Neuronal stem cell (in vitro differentiated cells): ENCODE measurements around the gene SSBP2.

ENCODE experiments used
- DNase-seq: peaks from one replicate; pipeline ENCODE4 v3.0.0-alpha.2; 2013; ENCODE audit warnings: low spot score
- H2AFZ ChIP-seq: one replicate; pipeline ENCODE4 v1.6.1; 2013; ENCODE audit warnings: mild to moderate bottlenecking, low read length, inconsistent platforms
- H2AK5ac ChIP-seq: 2 replicates; pipeline ENCODE4 v1.6.1; 2013; ENCODE audit warnings: low read depth, mild to moderate bottlenecking, inconsistent platforms, low read length, moderate library complexity, mixed read lengths
- H2BK120ac ChIP-seq: 2 replicates; pipeline ENCODE4 v1.6.1; 2013; ENCODE audit warnings: low read depth, mild to moderate bottlenecking, inconsistent platforms, low read length, moderate library complexity, mixed read lengths
- H2BK12ac ChIP-seq: one replicate; pipeline ENCODE4 v1.6.1; 2013; ENCODE audit warnings: low read length, inconsistent platforms
- H2BK15ac ChIP-seq: 2 replicates; pipeline ENCODE4 v1.6.1; 2013; ENCODE audit warnings: mild to moderate bottlenecking, low read length, inconsistent platforms, mixed read lengths
- H2BK5ac ChIP-seq: one replicate; pipeline ENCODE4 v1.6.1; 2013; ENCODE audit warnings: inconsistent platforms, mild to moderate bottlenecking, low read length, moderate library complexity
- H3K14ac ChIP-seq: one replicate; pipeline ENCODE4 v1.6.1; 2013; ENCODE audit warnings: low read length, inconsistent platforms
- H3K18ac ChIP-seq: 2 replicates; pipeline ENCODE4 v1.6.1; 2013; ENCODE audit warnings: low read length, inconsistent platforms
- H3K23ac ChIP-seq: 2 replicates; pipeline ENCODE4 v1.6.1; 2013; ENCODE audit warnings: low read depth, mild to moderate bottlenecking, mixed read lengths, low read length, inconsistent platforms; ENCODE audit not compliant: poor library complexity
- H3K27ac ChIP-seq: replicated peaks from 3 replicates; pipeline ENCODE4 v1.5.1; 2013; ENCODE audit warnings: low read length, inconsistent platforms
- H3K27me3 ChIP-seq, 3 experiments: 2 replicates each; pipeline ENCODE4 v1.6.1; 2013; ENCODE audit warnings: low read length in 3 of 3, mild to moderate bottlenecking in 2 of 3, inconsistent platforms in 1 of 3, low read depth in 1 of 3, mixed read lengths in 1 of 3, moderate library complexity in 1 of 3; ENCODE audit not compliant: control insufficient read depth in 3 of 3, insufficient read depth in 3 of 3
- H3K36me3 ChIP-seq, 2 donors: replicated peaks in 1 of 2; 2 replicates each; pipeline ENCODE4 v1.6.1; 2013; ENCODE audit warnings: low read length in 2 of 2; ENCODE audit not compliant: control insufficient read depth in 2 of 2, insufficient read depth in 2 of 2
- H3K4ac ChIP-seq: 2 replicates; pipeline ENCODE4 v1.6.1; 2013; ENCODE audit warnings: inconsistent platforms, mild to moderate bottlenecking, low read length, moderate library complexity
- H3K4me1 ChIP-seq, 2 donors: 1 replicate in 1 of 2; 2 replicates in 1 of 2; pipeline ENCODE4 v1.6.1; 2013; ENCODE audit warnings: low read length in 2 of 2, low read depth in 1 of 2; ENCODE audit not compliant: control insufficient read depth in 2 of 2, insufficient read depth in 1 of 2
- H3K4me2 ChIP-seq: one replicate; pipeline ENCODE4 v1.6.1; 2013; ENCODE audit warnings: mild to moderate bottlenecking, low read length, inconsistent platforms; ENCODE audit not compliant: insufficient read depth, poor library complexity, severe bottlenecking
- H3K4me3 ChIP-seq, 2 donors: 2 replicates each; pipeline ENCODE4 v1.5.1; 2013; ENCODE audit warnings: low read length in 2 of 2, mild to moderate bottlenecking in 2 of 2, inconsistent platforms in 1 of 2, moderate library complexity in 1 of 2
- H3K79me1 ChIP-seq: one replicate; pipeline ENCODE4 v1.6.1; 2013; ENCODE audit warnings: low read depth, mild to moderate bottlenecking, inconsistent platforms, low read length, moderate library complexity
- H3K9ac ChIP-seq: one replicate; pipeline ENCODE4 v1.6.1; 2013; ENCODE audit warnings: mild to moderate bottlenecking, low read depth, low read length, inconsistent platforms; ENCODE audit not compliant: poor library complexity
- H3K9me3 ChIP-seq, 2 donors: replicated peaks in 1 of 2; 2 replicates each; pipeline versions ENCODE3 to v1.6.1; 2013; ENCODE audit warnings: low read length in 2 of 2, mild to moderate bottlenecking in 2 of 2, inconsistent platforms in 1 of 2, low read depth in 1 of 2, mixed read lengths in 1 of 2, moderate library complexity in 1 of 2; ENCODE audit not compliant: control insufficient read depth in 2 of 2, insufficient read depth in 1 of 2
- H4K8ac ChIP-seq: one replicate; pipeline ENCODE4 v1.6.1; 2013; ENCODE audit warnings: low read depth, mild to moderate bottlenecking, inconsistent platforms, low read length, moderate library complexity
- H4K91ac ChIP-seq: one replicate; pipeline ENCODE4 v1.6.1; 2013; ENCODE audit warnings: low read length, low read depth, mild to moderate bottlenecking, inconsistent platforms; ENCODE audit not compliant: poor library complexity
- WGBS, 2 donors: extraction: QIAGEN DNeasy Blood & Tissue Kit; methylation state at CpG; one replicate each; pipeline ENCODE4 v1.1.7; 2013; ENCODE audit warnings: missing lambda C conversion rate in 2 of 2, mixed read lengths in 1 of 2; ENCODE audit not compliant: insufficient read length in 2 of 2, insufficient replicate concordance in 1 of 2; ENCODE audit errors: extremely low coverage in 2 of 2; 5-methylcytosine and 5-hydroxymethylcytosine counted together

Gene SSBP2

DNA sequence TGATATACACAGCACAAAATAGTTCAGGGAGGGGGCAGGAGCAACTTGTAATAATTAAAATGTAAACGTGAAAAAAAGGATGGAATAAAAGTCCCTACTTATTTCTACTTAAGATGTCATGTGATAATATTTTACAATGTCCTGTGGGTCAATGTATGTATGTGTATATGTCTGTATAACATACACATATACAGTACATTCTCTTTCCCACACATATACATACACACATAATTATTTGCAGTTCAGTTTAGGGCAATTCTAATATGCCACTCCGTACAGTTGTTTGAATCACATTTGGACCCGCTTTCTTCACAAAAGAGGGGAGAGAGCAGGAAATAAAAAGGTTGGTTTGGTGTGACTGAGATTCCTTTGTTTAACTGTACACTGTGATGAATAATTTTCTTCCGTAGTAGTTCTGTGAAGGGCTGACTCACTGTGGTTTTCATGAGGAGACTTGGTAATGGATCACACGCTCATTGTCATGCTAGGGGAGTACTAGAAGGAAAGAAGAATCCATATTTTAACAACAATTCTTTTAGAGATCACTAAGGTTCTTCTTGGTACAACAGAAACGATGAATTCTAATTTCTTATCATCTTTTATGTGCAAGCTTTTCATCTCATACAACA lies 330.7 kb downstream of the SSBP2 start:
- Histone ChIP-seq H2BK15ac (no peak overlapping the region), H3K4ac (no peak overlapping the region), H2AK5ac (no peak overlapping the region), H3K27ac (no peak overlapping the region), H3K9me3 (no peaks in the 10 kb centered on the region), H2BK120ac (no peak overlapping the region), H2BK5ac (no peak overlapping the region), H3K4me3 (no peak overlapping the region), H3K9ac (no peak overlapping the region), H4K8ac (no peak overlapping the region), H3K4me2 (no peak overlapping the region), H3K18ac (no peak overlapping the region), H3K4me1 (peaks cover 0 to 12% of the 10 kb centered on the region in 2 donors), H3K79me1 (no peaks in the 10 kb centered on the region), H4K91ac (no peak overlapping the region), H3K14ac (no peak overlapping the region), H3K23ac (no peak overlapping the region), H2AFZ (no peak overlapping the region), H3K36me3 (peaks cover 2 to 58% of the 10 kb centered on the region in 2 donors), H3K27me3 (no peaks in the 10 kb centered on the region), H2BK12ac (no peak overlapping the region)
- no CpG with 5 or more reads among the region's 6 CpGs for WGBS, 2 donors
- DNase-seq = no peak

DNA sequence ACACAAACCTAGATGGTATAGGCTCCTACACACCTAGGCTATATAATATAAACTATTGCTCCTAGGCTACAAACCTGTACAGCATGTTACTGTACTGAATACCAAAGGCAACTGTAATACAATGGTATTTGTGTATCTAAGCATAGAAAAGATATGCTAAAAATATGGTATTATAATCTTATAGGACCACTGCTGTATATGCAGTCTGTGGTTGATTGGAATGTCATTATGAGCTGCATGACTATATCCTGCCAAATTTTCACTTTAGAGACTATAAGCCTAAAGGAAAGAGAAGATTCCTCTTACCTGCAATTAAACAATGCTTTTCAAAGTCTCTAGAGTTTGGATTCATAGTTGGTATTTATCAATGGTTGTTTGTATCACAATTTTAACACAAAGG lies 332.3 kb downstream of the SSBP2 start:
- Histone ChIP-seq H2BK5ac (no peak overlapping the region), H4K8ac (no peak overlapping the region), H3K36me3 (peaks cover 2 to 66% of the 10 kb centered on the region in 2 donors), H2BK120ac (no peak overlapping the region), H3K4me3 (no peak overlapping the region), H3K9me3 (no peaks in the 10 kb centered on the region), H3K27me3 (no peaks in the 10 kb centered on the region), H3K18ac (no peak overlapping the region), H3K79me1 (no peaks in the 10 kb centered on the region), H3K4me2 (no peak overlapping the region), H3K27ac (no peak overlapping the region), H3K23ac (no peak overlapping the region), H2AK5ac (no peak overlapping the region), H4K91ac (no peak overlapping the region), H3K14ac (no peak overlapping the region), H3K9ac (no peak overlapping the region), H2AFZ (no peak overlapping the region), H3K4me1 (peaks cover 0 to 12% of the 10 kb centered on the region in 2 donors), H2BK15ac (no peak overlapping the region), H3K4ac (no peak overlapping the region), H2BK12ac (no peak overlapping the region)
- DNase-seq = no peak

DNA sequence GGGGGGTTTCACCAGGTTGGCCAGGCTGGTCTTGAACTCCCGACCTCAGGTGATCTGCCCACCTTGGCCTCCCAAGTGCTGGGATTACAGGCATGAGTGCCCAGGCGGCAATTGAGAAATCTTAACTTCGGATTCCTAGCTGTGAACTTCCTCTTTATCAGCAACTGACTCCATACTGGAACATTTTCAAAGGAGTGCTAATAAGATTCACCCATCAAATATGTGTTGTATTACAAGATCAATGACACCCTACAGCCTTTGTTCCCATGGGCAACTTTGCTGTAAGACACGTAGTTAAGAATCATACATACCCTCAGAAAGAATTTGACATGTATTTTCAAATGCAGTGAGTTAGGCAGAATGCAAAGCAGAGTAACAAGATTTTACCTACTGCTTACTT lies 333.8 kb downstream of the SSBP2 start:
- Histone ChIP-seq H3K4me3 (no peak overlapping the region), H3K4me2 (no peak overlapping the region), H3K9me3 (no peaks in the 10 kb centered on the region), H2BK12ac (no peak overlapping the region), H4K91ac (no peak overlapping the region), H3K4ac (no peak overlapping the region), H2BK120ac (no peak overlapping the region), H3K36me3 (peaks cover 2 to 64% of the 10 kb centered on the region in 2 donors), H3K27ac (no peak overlapping the region), H3K27me3 (no peaks in the 10 kb centered on the region), H2BK5ac (no peak overlapping the region), H3K23ac (no peak overlapping the region), H3K18ac (no peak overlapping the region), H3K9ac (no peak overlapping the region), H3K79me1 (no peaks in the 10 kb centered on the region), H4K8ac (no peak overlapping the region), H2BK15ac (no peak overlapping the region), H2AK5ac (no peak overlapping the region), H3K4me1 (peaks cover 0 to 12% of the 10 kb centered on the region in 2 donors), H2AFZ (no peak overlapping the region), H3K14ac (no peak overlapping the region)
- WGBS, 2 donors = no CpG with 5 or more reads among the region's 4 CpGs
- DNase-seq = no peak

DNA sequence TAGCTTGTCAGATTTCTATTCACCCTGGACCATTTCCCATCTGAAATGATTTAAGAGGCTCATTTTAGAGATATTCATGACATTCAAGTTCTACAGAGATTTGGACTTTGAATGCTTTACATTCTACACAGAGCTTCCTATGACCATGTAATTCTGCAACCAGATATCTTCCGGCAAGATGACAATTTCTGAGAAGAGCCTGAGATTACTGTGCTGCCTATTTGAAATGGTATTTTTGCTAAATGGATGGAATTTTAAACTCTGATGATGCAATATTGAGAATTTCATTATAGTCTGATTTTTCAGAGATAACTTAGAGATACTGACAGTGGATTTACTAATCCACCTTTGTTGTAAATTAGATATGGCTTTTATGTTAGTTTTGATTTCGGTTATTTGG lies 341.0 kb downstream of the SSBP2 start:
- Histone ChIP-seq H3K23ac (no peak overlapping the region), H3K18ac (no peak overlapping the region), H3K9me3 (no peaks in the 10 kb centered on the region), H2AFZ (no peak overlapping the region), H3K4ac (no peak overlapping the region), H3K36me3 (peaks cover 0 to 15% of the 10 kb centered on the region in 2 donors), H3K79me1 (peaks cover 1% of the 10 kb centered on the region), H4K8ac (no peak overlapping the region), H2BK12ac (no peak overlapping the region), H3K27ac (no peak overlapping the region), H2BK5ac (no peak overlapping the region), H3K14ac (no peak overlapping the region), H3K4me1 (peaks cover 4 to 7% of the 10 kb centered on the region in 2 donors), H4K91ac (no peak overlapping the region), H3K27me3 (no peaks in the 10 kb centered on the region), H2AK5ac (no peak overlapping the region), H2BK120ac (no peak overlapping the region), H2BK15ac (no peak overlapping the region), H3K9ac (no peak overlapping the region), H3K4me3 (no peak overlapping the region), H3K4me2 (no peak overlapping the region)
- WGBS, 2 donors = no CpG with 5 or more reads among the region's 2 CpGs
- DNase-seq = no peak
